Head of caudate nucleus (tissue), 42 donors: ENCODE results near the gene RASSF6.
A peak's percentile ranks its signal among the peaks of the same experiment; 100 is the strongest.
"Not testable (repeated sequence)": the region's sequence is repeated elsewhere in the genome, so short reads cannot be mapped to it uniquely, and the experiment has no call there.

Source experiments
- DNase-seq, 42 donors: peaks; one replicate each; pipeline versions ENCODE4 v3.0.0 to v3.0.0-alpha.2; 2020 to 2021; ENCODE audit warnings: mixed read lengths in 7 of 42
- intact Hi-C: fragments of 100-400 bp; cut with DNase I; formaldehyde crosslinking; loops from one replicate; pipeline ENCODE4 v1.15.0; 2022

Gene RASSF6

GRCh38 chr4:73614311-73614867 lies 5.8 kb downstream of the RASSF6 start:
- DNase-seq = no peak
- intact Hi-C loops = no loop called here

GRCh38 chr4:73613130-73613529 lies 7.1 kb downstream of the RASSF6 start:
- intact Hi-C loops = no loop called here
- no peak for DNase-seq

- DNase-seq = no peak
- intact Hi-C loops = no loop called here
Measured at GRCh38 chr4:73612032-73612431, 8.2 kb downstream of the RASSF6 start.

- intact Hi-C loops = no loop called here
- DNase-seq = no peak
Measured at GRCh38 chr4:73609706-73610105, 10.5 kb downstream of the RASSF6 start.

GRCh38 chr4:73608689-73609594 lies 11.3 kb downstream of the RASSF6 start:
- no peak for DNase-seq
- intact Hi-C loops = no loop called here

- intact Hi-C loops = no loop called here
- DNase-seq = no peak
Measured at GRCh38 chr4:73607375-73608033, 12.7 kb downstream of the RASSF6 start.

- DNase-seq = no peak
- intact Hi-C loops = no loop called here
Measured at GRCh38 chr4:73606465-73606974, 13.7 kb downstream of the RASSF6 start.

- intact Hi-C loops = no loop called here
- DNase-seq = no peak
Measured at GRCh38 chr4:73603854-73604584, 16.2 kb downstream of the RASSF6 start.

- DNase-seq = no peak
- intact Hi-C loops = no loop called here
Measured at GRCh38 chr4:73603271-73603710, 16.9 kb downstream of the RASSF6 start.

- intact Hi-C loops = no loop called here
- no peak for DNase-seq
Measured at GRCh38 chr4:73600954-73601353, 19.3 kb downstream of the RASSF6 start.

- no peak for DNase-seq
- intact Hi-C loops = no loop called here
Measured at GRCh38 chr4:73599182-73599581, 21.1 kb downstream of the RASSF6 start.

- intact Hi-C loops = no loop called here
- DNase-seq = no peak
Measured at GRCh38 chr4:73597594-73597993, 22.6 kb downstream of the RASSF6 start.

- DNase-seq, intact Hi-C loops: not testable (repeated sequence)
Measured at GRCh38 chr4:73597183-73597582, 23.1 kb downstream of the RASSF6 start.

- no peak for DNase-seq
- intact Hi-C loops = no loop called here
Measured at GRCh38 chr4:73596001-73596400, 24.2 kb downstream of the RASSF6 start.

GRCh38 chr4:73593631-73594241 lies 26.5 kb downstream of the RASSF6 start:
- intact Hi-C loops = no loop called here
- peak in 4 of 42 donors; percentile 4 to 36 (median 10) for DNase-seq

- intact Hi-C loops = no loop called here
- no peak for DNase-seq
Measured at GRCh38 chr4:73589887-73590801, 30.1 kb downstream of the RASSF6 start.

GRCh38 chr4:73589261-73589847 lies 30.9 kb downstream of the RASSF6 start:
- DNase-seq = no peak
- intact Hi-C loops = no loop called here
